GM12878 (cell line): ENCODE data around the gene TXNDC8. TPM values are rescaled to one million over a fixed set of nuclear protein-coding genes. Genes with fewer than 3 reads are reported as not detected.

ENCODE experiments used
- ATAC-seq: fragments of 200-7000 bp; cut with Tn5 transposase; 3 replicates; pipeline ENCODE4 v1.9.1; 2020; ENCODE audit warnings: mild to moderate bottlenecking, moderate library complexity
- BruUV-seq: library from RNA; stranded (reverse); fragments of 400-500 nt; replicated peaks from 2 replicates; lab custom pipeline; 2021; lab: Mats Ljungman, UMichigan
- CTCF ChIA-PET: fragments of 300-600 bp; sonication (Branson Sonifier 250); formaldehyde crosslinking; extraction: SDS; loops from one replicate; lab custom pipeline; 2021; ENCODE audit warnings: inconsistent platforms; lab: Yijun Ruan, JAX
- POLR2A ChIA-PET: fragments of 350-600 bp; formaldehyde crosslinking; extraction: SDS; loops from one replicate; lab custom pipeline; 2021; ENCODE audit warnings: inconsistent platforms; lab: Charles Lee
- RAD21 ChIA-PET: fragments of 300-600 bp; sonication (Branson Sonifier 250); formaldehyde crosslinking; loops from one replicate; lab custom pipeline; 2023; ENCODE audit warnings: antibody characterized with exemption; ENCODE audit not compliant: unreplicated experiment; lab: Charles Lee
- SMC1A ChIA-PET: fragments of 300-600 bp; sonication (Branson Sonifier 250); formaldehyde crosslinking; loops from one replicate; lab custom pipeline; 2023; ENCODE audit not compliant: unreplicated experiment, uncharacterized antibody; lab: Charles Lee
- DNase-seq: peaks from one replicate; pipeline ENCODE4 v3.0.0-alpha.2; 2011; ENCODE audit warnings: low read depth, low spot score
- FAIRE-seq: peaks from 3 replicates; lab custom pipeline; 2011; peaks lifted over from hg19 to GRCh38; lab: Jason Lieb, UNC
- H2AFZ ChIP-seq: 2 replicates; pipeline ENCODE4 v1.6.0; 2011; ENCODE audit warnings: low read depth, low read length, control low read depth; ENCODE audit not compliant: control insufficient read depth
- H3K27ac ChIP-seq: 2 replicates; pipeline ENCODE4 v1.5.1; 2011; ENCODE audit warnings: control low read depth; ENCODE audit not compliant: control insufficient read depth, insufficient read depth
- H3K27me3 ChIP-seq, 2 experiments: replicated peaks in 1 of 2; 2 replicates each; pipeline versions ENCODE4 v1.6.0 to v1.6.1; 2011; ENCODE audit warnings: low read length in 1 of 2; ENCODE audit not compliant: control insufficient read depth in 2 of 2, insufficient read depth in 2 of 2
- H3K36me3 ChIP-seq, 2 experiments: 2 replicates each; pipeline ENCODE4 v1.5.1; 2011; ENCODE audit warnings: low read length in 1 of 2; ENCODE audit not compliant: control insufficient read depth in 2 of 2, insufficient read depth in 2 of 2
- H3K4me1 ChIP-seq: 2 replicates; pipeline ENCODE4 v1.6.1; 2011; ENCODE audit warnings: mild to moderate bottlenecking, low read length, moderate library complexity, mixed read lengths; ENCODE audit not compliant: control insufficient read depth, insufficient read depth
- H3K4me2 ChIP-seq: 2 replicates; pipeline ENCODE4 v1.6.0; 2011; ENCODE audit warnings: control low read depth; ENCODE audit not compliant: control insufficient read depth, insufficient read depth
- H3K4me3 ChIP-seq: fragments of 200-600 bp; sonication (generic); 2 replicates; pipeline ENCODE4 v1.5.1; 2016
- H3K79me2 ChIP-seq: 2 replicates; pipeline ENCODE4 v1.6.0; 2011; ENCODE audit warnings: low read length; ENCODE audit not compliant: control insufficient read depth, insufficient read depth
- H3K9ac ChIP-seq: 2 replicates; pipeline ENCODE4 v1.8.0; 2011; ENCODE audit warnings: low read length, control low read depth, mixed read lengths; ENCODE audit not compliant: control insufficient read depth, insufficient read depth
- H3K9me3 ChIP-seq: replicated peaks from 3 replicates; pipeline ENCODE4 v1.5.1; 2011; ENCODE audit warnings: mild to moderate bottlenecking, low read length; ENCODE audit not compliant: control insufficient read depth, insufficient read depth
- H4K20me1 ChIP-seq: 2 replicates; pipeline ENCODE4 v1.6.0; 2011; ENCODE audit not compliant: control insufficient read depth, insufficient read depth
- CHD1 ChIP-seq: IDR thresholded peaks from 2 replicates; pipeline ENCODE4 v1.6.1; 2012; ENCODE audit warnings: low read depth, low read length, improper control_type of control experiment
- FOXM1 ChIP-seq: IDR thresholded peaks from 2 replicates; pipeline ENCODE4 v1.6.1; 2012; ENCODE audit warnings: low read depth, mild to moderate bottlenecking, inconsistent platforms, low read length, moderate library complexity
- IRF4 ChIP-seq: IDR thresholded peaks from 2 replicates; pipeline ENCODE4 v1.6.1; 2011; ENCODE audit warnings: low read depth, low read length
- IRF5 ChIP-seq: fragments of 450-650 bp; IDR thresholded peaks from 2 replicates; pipeline ENCODE4 v1.6.1; 2017; ENCODE audit warnings: borderline replicate concordance
- NBN ChIP-seq: fragments of 450-650 bp; IDR thresholded peaks from 2 replicates; pipeline ENCODE4 v1.6.1; 2016
- NR2F1 ChIP-seq: fragments of 450-650 bp; conservative IDR thresholded peaks from 2 replicates; pipeline ENCODE4 v1.6.1; 2017; ENCODE audit warnings: mild to moderate bottlenecking
- NRF1 ChIP-seq: conservative IDR thresholded peaks from 2 replicates; pipeline ENCODE4 v1.6.1; 2011; ENCODE audit warnings: mild to moderate bottlenecking, low read depth, low read length, improper control_type of control experiment
- PKNOX1 ChIP-seq: fragments of 450-650 bp; IDR thresholded peaks from 2 replicates; pipeline ENCODE4 v1.6.1; 2016; ENCODE audit warnings: mild to moderate bottlenecking
- PML ChIP-seq: IDR thresholded peaks from 2 replicates; pipeline ENCODE4 v1.6.1; 2012; ENCODE audit warnings: low read length, inconsistent platforms
- RAD51 ChIP-seq: fragments of 450-650 bp; IDR thresholded peaks from 2 replicates; pipeline ENCODE4 v1.6.1; 2016; ENCODE audit warnings: moderate library complexity, mild to moderate bottlenecking, inconsistent platforms
- RB1 ChIP-seq: fragments of 450-650 bp; formaldehyde crosslinking; IDR thresholded peaks from 2 replicates; pipeline ENCODE4 v1.6.1; 2017; ENCODE audit warnings: mild to moderate bottlenecking, borderline replicate concordance
- SP1 ChIP-seq: IDR thresholded peaks from one replicate; pipeline ENCODE4 v1.6.1; 2011; ENCODE audit warnings: low read depth, low read length
- USF1 ChIP-seq: IDR thresholded peaks from 2 replicates; pipeline ENCODE4 v1.6.1; 2011; ENCODE audit warnings: borderline replicate concordance, low read depth, mild to moderate bottlenecking, moderate library complexity, mixed read lengths, low read length; ENCODE audit not compliant: insufficient read depth; ENCODE audit errors: extremely low read length
- WGBS: methylation state at CpG from one replicate; pipeline ENCODE4 v1.1.6; 2016; ENCODE audit warnings: low lambda C conversion rate; ENCODE audit not compliant: insufficient replicate concordance, insufficient coverage; ENCODE audit errors: missing lambda C conversion rate; 5-methylcytosine and 5-hydroxymethylcytosine counted together
- in situ Hi-C: fragments of 300-500 bp; cut with MboI; formaldehyde crosslinking; loops from 9 replicates; pipeline ENCODE4 v1.14.3; 2018; ENCODE audit warnings: mixed read lengths
- intact Hi-C: fragments of 100-400 bp; cut with micrococcal nuclease; formaldehyde crosslinking; loops from one replicate; pipeline ENCODE4 v1.14.2; 2022; ENCODE audit not compliant: unreplicated experiment
- polyA plus RNA-seq, 11 experiments: library from polyadenylated mRNA; depleted of rRNA in 4 of 11; unstranded in 6 of 11; stranded (reverse) in 5 of 11; fragments of >200 nt; fragmentation: Nextera tagmentation in 4 of 11; fragmentation: Illumina TruSeq in 1 of 11; extraction: Ambion mirVana in 4 of 11; extraction: Trizol in 1 of 11; gene quantifications; 1 replicate in 1 of 11; 2 replicates in 10 of 11; pipeline versions ENCODE4 v1.2.1 to v1.2.3, GENCODE V29; 2011 to 2016; ENCODE audit warnings: inconsistent platforms in 2 of 11, missing spikeins in 2 of 11, low read depth in 1 of 11
- total RNA-seq, 4 experiments: library from RNA; depleted of rRNA in 3 of 4; stranded (reverse); fragments of >200 nt in 3 of 4; fragmentation: Illumina TruSeq in 1 of 4; extraction: Trizol in 1 of 4; gene quantifications; 2 replicates each; pipeline versions ENCODE4 v1.2.1 to v1.2.3, GENCODE V29; 2013 to 2021

TXNDC8 gene
- total and polyA plus RNA-seq, 10 of the 15 experiments (the other 5 are each of a cell fraction or from before 2014, with no cell fraction given), result not detected

- DNase-seq (no peak), ATAC-seq (no peak), FAIRE-seq (no peak)
- H3K79me2 ChIP-seq, result peaks cover 29% of the 10 kb centered on the region
- no peak overlapping the region; the same call in 1 of the 2 replicates for H2AFZ ChIP-seq
- no peaks in the 10 kb centered on the region for H4K20me1 ChIP-seq
- H3K27ac ChIP-seq, result peak overlapping the region; percentile 91
- CTCF ChIA-PET, result interaction anchor here (1.7 to 2.3 kb wide), 3 partner anchors 12 to 364 kb away, joined by 6 to 8 read pairs (median 7); no protein-coding TSS in a partner anchor
- H3K9me3 ChIP-seq, result no peaks in the 10 kb centered on the region
- RAD21 ChIA-PET, result interaction anchor here (1.0 to 3.1 kb wide), 5 partner anchors 35 to 292 kb away, joined by 3 to 9 read pairs (median 6); no protein-coding TSS in a partner anchor
- 73% methylated on average over 2 of the region's 2 CpGs for WGBS
- TF ChIP-seq PML (no peak), CHD1 (no peak), PKNOX1 (no peak), RAD51 (no peak), USF1 (no peak), NRF1 (no peak), RB1 (no peak), NR2F1 (no peak), SP1 (no peak), NBN (no peak), IRF4 (no peak), IRF5 (no peak), FOXM1 (no peak)
- no TSS peak for BruUV-seq
- H3K9ac ChIP-seq, result no peak overlapping the region
- SMC1A ChIA-PET, result interaction anchor here (1.0 to 3.0 kb wide), 7 partner anchors 9 to 112 kb away, joined by 3 to 13 read pairs (median 6); no protein-coding TSS in a partner anchor
- no peaks in the 10 kb centered on the region for H3K36me3 ChIP-seq
- intact Hi-C loops, result loop anchor here (5.0 to 10.0 kb wide), 4 partner anchors 205 to 1375 kb away; partner anchors contain the start of gene DNAJC25
- H3K27me3 ChIP-seq, result no peaks in the 10 kb centered on the region
- in situ Hi-C loops, result no loop called here
- POLR2A ChIA-PET, result interaction anchor here (1.0 kb wide), 1 partner anchor 12 kb away, joined by 3 read pairs; no protein-coding TSS in a partner anchor
- H3K4me1 ChIP-seq, result peaks cover 21% of the 10 kb centered on the region
- peak overlapping the region; percentile 25; the same call in 1 of the 2 replicates for H3K4me2 ChIP-seq
- H3K4me3 ChIP-seq, result no peak overlapping the region
These were observed 78.1 kb downstream of the TXNDC8 start for GRCh38 chr9:110259566-110259965.
